HG03175 (cell line): Measurements from ENCODE around the gene HTRA2.
"Not testable (repeated sequence)": the region's sequence is repeated elsewhere in the genome, so short reads cannot be mapped to it uniquely, and the experiment has no call there.

Experiments
- ATAC-seq: cut with Tn5 transposase; IDR thresholded peaks from one replicate; pipeline ENCODE4 v1.9.1; 2021; ENCODE audit warnings: mild to moderate bottlenecking, moderate library complexity; ENCODE audit not compliant: unreplicated experiment

The HTRA2 gene

GRCh38 chr2:74558284-74559230 lies 28.8 kb downstream of the HTRA2 start:
- no peak for ATAC-seq

- ATAC-seq: no peak
These were observed 30.2 kb downstream of the HTRA2 start for GRCh38 chr2:74559912-74560311.

- ATAC-seq: no peak
These were observed 30.9 kb downstream of the HTRA2 start for GRCh38 chr2:74560591-74560990.

- not testable (repeated sequence) for ATAC-seq
These were observed 31.3 kb downstream of the HTRA2 start for GRCh38 chr2:74561022-74561421.

- no peak for ATAC-seq
These were observed 32.5 kb downstream of the HTRA2 start for GRCh38 chr2:74562126-74562775.

- ATAC-seq: no peak
These were observed 34.5 kb downstream of the HTRA2 start for GRCh38 chr2:74564222-74564621.

- no peak for ATAC-seq
These were observed 36.5 kb downstream of the HTRA2 start for GRCh38 chr2:74566076-74566753.

GRCh38 chr2:74566754-74567085 lies 37.0 kb downstream of the HTRA2 start:
- no peak for ATAC-seq

GRCh38 chr2:74567881-74568280 lies 38.1 kb downstream of the HTRA2 start:
- ATAC-seq: no peak

- no peak for ATAC-seq
These were observed 40.0 kb downstream of the HTRA2 start for GRCh38 chr2:74569686-74570085.

- peak; percentile 73 for ATAC-seq
These were observed 41.3 kb downstream of the HTRA2 start for GRCh38 chr2:74571058-74571457.

- ATAC-seq: no peak
These were observed 42.6 kb downstream of the HTRA2 start for GRCh38 chr2:74572178-74572925.

GRCh38 chr2:74573747-74574562 lies 44.2 kb downstream of the HTRA2 start:
- ATAC-seq: no peak

- ATAC-seq: no peak
These were observed 45.6 kb downstream of the HTRA2 start for GRCh38 chr2:74575320-74575719.

GRCh38 chr2:74576211-74576862 lies 46.6 kb downstream of the HTRA2 start:
- no peak for ATAC-seq

GRCh38 chr2:74576863-74577229 lies 47.1 kb downstream of the HTRA2 start:
- no peak for ATAC-seq

GRCh38 chr2:74577448-74577847 lies 47.7 kb downstream of the HTRA2 start:
- ATAC-seq: peak; percentile 59

GRCh38 chr2:74578408-74578807 lies 48.7 kb downstream of the HTRA2 start:
- ATAC-seq: no peak

GRCh38 chr2:74581463-74581862 lies 51.7 kb downstream of the HTRA2 start:
- ATAC-seq: no peak

- no peak for ATAC-seq
These were observed 52.5 kb downstream of the HTRA2 start for GRCh38 chr2:74582184-74582583.
